Activated T-cell treated with anti-CD3 and anti-CD28 coated beads for 24 hours (primary cell): ENCODE measurements around the gene CCDC158.
"Not testable (repeated sequence)": the region's sequence is repeated elsewhere in the genome, so short reads cannot be mapped to it uniquely, and the experiment has no call there.

Source experiments
- DNase-seq: peaks from one replicate; pipeline ENCODE4 v3.0.0-alpha.2; 2020; ENCODE audit warnings: low read depth

CCDC158 gene

DNA sequence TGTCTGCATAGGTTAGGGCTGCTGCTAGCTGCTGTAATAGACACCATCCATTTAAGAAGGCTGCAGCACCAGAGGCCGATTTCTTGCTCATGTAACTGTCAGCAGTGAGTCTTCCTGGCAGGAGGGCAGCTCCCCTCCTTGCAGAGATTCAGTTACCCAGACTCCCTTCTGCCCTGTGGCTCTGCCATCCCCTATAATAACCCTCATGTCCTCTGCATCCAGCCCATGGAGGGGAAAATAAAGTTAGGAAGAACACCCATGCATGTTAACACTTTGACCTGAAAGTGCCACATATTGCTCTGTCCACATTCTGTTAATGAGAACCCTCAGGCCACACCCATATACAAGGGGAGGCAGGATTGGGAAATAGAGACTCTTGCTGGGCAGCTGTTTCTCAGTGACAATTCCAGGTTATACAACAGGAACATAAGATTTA is 109.0 kb downstream of the CCDC158 start:
- DNase-seq, result no peak

DNA sequence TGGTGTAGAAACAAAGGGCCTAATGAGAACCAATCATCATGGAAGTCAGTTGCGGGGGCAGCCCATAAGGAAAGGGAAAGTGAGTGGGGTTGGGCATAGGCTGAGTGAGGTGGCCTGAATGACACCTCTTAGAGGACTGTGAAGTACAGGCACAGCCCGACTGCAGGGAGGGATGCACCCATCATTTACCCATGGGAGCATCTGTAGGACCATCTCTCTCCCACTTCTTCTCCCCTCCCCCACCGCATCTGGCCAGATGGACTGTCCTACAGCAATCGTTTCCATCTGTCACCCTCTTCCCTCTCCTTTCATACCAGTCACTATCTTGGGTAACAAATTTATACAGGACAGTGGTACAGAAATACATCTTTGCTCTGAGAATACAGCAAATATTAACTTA is 110.3 kb downstream of the CCDC158 start:
- no peak for DNase-seq

DNA sequence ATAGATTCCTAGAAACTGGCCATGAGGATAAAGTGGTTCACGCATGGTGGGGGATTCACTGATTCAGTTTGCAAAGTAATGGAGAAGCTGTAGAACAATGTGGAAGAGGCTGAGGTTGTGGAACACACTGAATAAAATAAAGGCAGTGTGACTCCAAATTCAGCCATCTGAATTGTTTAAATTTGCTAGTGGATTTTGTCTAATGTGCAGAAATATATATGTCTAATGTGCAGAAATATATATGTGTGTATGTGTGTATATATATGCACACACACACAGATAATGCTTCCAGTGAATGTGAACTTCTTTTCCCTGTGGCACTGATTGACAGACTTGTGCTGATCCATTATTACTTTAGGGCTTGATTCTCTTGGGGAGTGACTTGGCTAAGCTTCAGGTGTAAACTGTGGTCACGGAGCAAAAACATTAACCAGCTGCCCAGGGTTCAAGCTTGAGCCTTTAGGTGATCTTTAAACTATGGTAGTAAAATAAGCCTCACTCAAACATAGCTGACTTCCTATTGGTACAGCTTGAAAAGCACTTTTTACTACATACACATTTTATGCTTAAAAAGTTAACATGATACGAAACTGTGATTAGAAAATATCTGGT is 110.9 kb downstream of the CCDC158 start:
- no peak for DNase-seq

DNA sequence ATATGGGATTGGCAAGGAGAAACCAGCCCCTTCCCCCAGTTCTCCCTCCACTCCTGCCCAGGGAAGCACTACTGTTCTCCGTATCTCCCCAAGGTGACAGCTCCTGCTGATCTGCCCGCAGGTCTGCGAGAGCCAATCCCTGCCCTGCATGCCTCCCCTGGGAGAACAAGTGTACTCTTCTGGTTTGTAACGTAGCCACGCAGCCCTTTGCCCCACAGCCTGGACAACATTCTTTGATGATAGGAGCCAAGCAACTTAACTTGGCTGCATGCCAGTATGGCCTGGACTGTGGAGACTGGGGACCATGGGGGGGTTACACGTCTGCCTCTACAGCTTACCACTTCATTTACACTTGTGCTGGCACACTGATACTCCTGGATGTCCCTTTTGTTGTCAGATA is 112.4 kb downstream of the CCDC158 start:
- DNase-seq, result no peak

DNA sequence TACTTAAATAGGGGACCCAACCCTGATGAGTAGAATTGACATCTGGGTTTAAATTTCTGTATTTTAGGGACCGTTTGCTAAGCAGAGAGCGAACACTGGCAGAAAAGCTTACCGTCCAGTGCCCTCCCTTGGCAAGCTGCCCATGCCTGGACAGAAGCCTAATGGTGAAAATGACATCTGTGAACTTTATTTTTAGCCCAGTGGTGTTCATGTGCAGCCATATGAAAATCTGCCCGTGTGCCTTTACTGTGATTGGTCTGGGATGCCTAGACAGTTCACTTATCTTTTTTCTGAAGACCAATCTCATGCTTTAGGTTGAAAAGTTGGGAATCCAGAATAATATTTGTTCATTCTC is 113.3 kb downstream of the CCDC158 start:
- DNase-seq, result no peak

DNA sequence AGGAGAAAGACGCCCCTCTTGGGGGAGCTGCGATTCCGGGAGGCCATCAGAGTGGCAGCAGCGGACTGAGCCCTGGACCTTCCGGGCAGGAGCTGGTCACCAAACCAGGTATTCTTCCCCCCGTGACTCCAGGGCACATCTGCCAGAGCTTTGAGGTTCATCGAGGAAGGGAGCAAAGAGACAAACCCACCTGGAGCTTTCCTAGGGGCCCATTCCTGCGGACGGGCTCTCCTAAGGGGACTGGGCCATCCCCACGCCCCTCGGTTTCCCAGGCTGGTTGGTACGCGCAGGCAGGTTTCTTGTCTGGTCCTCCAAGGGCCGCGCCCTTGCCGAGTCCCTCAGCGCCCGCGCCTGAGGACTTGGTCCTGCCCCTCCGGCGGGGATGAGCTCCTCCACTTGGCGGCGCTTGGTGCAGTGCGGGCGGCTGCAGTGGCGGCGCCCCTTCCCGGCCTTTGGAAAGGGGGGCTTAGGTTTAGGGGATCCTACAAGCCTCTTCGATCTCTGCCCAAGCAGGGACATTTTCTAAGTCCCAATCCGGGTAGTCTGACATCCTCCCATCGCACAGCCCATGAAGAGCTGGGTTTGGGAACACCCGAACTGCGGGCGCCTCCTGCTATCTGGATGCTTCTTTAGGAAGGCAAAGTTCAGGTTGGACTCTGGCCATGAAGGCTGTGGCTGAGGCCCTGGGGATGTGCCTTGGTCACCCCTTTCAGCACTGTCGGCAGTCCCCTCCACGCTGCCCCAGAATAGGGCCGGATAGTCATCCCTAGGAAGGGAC is 113.9 kb downstream of the CCDC158 start:
- DNase-seq, result no peak

DNA sequence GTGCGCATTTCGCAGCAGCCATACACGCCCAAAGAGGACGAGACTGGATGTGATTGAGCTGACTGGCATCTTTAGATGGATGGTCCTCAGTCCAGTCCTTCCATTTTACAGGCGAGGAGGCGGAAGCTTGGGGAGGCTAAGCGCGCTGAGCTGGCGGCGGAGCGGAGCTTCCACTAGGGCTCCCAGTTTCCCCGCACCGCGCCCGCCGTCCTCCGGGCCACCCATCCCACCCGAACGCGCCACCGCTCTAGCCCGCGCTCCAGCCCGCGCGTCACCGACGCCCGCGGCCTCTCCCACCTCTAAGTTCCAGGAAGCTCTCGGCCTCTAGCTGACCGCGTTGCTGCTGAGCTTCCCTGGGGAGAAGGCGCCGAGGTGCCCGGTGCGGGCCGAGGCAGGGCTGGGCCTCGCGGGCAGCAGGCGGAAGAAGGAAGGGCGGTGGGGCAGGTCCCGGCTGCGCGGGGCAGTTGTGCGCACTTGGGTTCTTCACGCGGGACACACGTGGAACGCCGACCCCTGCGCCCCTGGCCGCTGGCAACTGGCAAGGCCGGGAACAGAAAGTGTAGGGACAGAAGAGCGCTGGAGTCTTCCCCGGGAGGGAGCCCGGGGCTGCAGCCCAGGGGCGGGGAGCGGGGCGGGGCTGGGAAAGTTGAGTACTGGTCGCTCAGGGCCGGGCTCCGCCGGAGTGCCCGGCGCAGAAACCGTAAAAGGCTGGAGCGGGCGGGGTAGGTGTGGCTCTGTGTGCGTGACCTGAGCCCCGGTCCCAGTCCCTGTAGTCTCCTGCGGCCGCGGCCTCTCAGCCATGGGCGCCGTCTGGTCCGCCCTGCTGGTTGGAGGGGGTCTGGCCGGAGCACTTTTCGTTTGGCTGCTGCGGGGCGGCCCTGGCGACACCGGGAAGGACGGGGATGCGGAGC is 114.7 kb downstream of the CCDC158 start, which contains the start of gene STBD1:
STBD1 (plus strand) TSS at position 763 of the 911 bp plus-strand sequence; CDS start at position 800, 37 bp downstream.
- no peak for DNase-seq

DNA sequence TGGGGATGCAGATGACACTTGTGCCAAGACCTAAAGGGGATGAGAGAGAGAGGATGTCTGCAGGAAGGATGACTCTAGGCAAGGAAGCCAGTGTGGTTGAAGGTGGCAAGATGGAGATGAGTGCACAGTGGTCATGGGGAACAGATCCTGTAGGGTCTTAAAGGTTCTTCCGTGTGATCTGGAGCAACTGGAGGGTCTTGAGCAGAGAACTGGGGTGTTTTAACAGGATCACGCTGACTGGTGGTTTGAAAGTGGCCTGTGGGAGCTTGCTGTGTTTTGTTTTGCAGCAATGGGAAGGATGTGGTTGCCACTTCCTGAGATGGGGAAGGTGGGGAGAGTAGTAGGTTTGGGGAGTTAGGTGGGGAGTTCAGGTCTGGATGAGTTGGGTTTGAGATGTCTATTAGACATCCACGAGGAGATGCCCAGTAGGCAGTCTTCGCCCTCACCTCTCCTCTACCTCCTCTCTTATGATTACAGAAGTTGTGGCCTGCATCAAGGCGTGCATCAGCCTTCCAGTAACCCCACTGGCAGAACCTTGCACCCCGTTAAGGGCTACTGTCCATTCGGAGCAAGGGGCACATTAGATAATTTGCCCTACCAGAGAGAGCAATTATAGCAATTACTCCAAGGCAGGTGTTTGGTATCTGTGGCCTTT is 115.8 kb downstream of the CCDC158 start:
- DNase-seq, result no peak

DNA sequence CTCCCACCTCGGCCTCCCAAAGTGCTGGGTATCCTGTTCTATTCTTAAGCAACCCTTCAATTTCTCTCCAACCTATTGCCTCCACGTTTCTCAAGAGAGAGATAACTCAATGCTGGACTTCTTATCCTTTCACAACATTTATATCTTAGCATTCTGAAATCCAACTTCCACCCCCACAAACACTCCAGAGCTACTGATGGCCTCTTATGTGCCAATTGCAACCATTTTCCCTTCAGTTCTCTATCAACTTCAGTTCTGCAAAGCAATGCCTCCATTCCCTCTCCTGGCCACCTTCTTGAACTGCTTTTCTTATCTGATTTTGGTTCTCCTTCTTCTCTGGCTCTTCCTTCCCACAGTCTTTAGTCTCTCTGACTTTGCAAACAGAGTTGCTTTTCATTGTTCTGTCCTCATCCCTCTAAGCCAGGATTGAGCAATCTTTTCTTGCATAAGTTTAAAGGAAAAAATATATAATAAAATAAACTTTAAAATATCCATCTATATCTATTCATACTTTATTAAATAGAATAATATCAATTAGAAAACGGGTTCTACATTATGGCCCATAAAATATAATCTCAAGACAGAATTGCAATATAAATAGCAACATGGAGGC is 118.0 kb downstream of the CCDC158 start:
- no peak for DNase-seq

DNA sequence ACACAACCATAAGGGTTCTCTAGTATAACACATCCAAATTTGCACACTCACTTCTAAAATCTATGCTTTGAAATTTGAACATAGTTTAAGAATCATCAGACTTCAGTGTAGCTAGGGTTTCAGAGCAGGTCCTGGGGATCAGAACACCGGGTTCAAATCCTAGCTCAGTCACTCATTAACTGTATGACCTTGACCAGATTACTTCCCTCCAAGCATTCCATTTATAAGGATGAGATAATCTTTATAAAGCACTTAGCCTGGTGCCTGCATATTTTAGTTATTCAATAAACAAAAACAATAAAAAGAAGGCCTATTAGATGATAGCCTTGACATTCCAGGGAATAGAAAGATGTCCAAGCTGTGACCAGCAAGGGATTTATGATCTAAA is 119.2 kb downstream of the CCDC158 start:
- no peak for DNase-seq

DNA sequence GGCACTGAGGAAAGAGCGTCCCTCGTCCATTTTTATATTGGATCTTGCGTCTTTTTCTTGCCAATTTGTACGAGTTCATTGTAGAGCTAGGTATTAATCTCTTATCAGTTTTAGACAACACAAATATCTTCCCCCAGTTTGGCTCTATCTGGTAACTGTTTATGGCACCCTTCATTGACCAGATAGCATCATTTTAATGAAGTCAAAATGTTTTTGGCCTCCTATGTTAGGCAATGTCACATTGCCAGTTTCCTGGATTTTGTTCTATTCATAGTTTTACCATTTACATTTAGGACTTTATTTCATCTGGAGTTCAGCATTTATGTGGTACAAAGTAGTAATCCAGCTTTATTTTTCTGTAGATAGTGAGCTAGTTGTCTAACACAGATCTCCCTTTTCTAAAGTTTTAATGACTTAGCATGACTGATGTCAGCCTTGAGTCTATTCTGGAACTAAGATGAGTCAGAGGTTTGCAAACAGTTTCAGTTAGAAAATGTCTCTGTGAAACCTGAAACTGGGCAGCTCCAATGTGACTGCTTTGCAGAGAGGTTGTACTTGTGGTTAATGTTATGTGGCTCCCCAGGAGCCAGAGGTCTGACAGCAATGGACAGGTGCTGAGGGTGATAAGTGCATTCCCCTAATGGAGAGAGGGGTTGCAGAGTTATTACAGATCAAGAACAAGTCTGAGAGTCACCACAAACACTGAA is 119.7 kb downstream of the CCDC158 start:
- peak; percentile 13 for DNase-seq

DNA sequence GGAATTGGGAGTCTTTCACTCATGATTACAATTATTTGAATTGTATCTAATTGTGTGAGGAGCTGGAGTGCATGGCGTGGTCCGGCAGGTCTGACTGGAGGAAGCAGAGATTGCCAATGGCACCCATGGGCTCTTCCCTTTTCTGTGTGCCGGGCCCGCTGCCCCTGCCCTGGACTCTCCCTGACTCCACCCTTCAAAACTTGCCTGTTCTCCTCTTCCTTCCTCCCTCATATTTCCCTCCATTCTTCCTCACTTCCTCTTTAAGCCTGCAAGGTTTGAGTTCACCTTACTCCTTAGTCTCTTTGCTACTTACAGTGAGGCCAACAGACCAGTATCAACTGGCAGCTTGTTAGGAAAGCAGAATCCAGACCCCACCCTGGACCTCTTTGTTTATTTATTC is 120.9 kb downstream of the CCDC158 start:
- DNase-seq, result no peak

DNA sequence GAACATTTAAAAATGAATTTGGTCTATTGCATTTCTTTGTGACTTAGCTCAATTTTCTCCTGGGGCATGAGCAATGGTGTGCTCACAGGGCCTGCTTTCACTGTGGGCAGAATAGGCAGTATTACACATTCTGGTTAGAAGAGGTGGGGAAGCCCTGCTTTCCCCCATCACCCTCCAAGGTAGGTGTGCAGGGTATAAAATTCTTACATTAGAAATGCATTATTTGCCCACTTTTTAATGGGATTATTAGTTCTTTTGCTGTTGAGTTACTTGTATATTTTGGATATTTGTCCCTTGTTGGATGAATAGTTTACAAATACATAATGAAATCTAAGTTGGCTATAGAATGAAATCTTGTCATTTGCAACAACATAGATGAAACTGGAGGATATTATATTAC is 122.7 kb downstream of the CCDC158 start:
- DNase-seq, result no peak

DNA sequence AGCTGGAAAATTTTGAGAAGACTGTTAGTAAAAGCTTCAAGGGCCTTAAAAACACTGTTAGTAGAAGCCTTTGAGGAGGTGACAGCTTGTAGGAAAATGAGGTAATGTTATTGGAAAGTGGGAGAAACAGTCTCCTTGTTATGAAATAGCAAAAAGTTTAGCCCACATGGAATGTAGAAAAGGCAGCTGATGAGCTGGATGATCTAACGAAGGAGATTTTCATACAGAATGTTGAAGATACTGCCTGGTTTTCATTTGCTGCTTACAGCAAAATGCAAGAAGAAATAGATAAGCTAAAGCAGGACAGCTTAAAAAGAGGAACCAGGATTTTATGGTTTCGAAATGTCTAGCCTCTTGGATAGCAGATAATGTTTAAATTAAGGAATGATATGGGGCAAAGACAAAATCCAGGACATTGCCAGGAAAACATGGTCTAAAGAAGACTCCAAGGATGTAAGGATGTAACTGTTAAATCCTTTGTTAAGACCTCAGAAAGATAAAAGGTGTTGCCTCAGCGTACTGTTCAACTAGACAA is 124.6 kb downstream of the CCDC158 start:
- DNase-seq, result no peak

DNA sequence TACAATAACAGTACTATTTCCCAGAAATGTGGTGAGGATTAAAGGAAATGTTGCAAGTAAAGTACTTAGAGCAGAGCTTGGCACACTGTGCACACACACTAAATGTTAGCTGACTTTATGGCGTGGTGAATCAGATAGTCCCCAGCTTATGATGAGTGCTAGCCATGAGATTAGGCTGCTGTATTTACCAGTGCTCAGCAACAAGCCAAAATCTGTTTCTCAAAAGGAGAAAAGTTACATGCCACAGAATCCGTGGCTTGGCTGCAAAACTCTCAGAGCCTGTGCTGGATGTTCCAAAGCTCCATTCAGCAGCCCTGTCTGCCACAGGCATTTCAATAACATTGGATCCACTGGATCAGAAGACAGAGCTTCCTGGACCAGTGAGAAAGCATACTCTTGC is 127.2 kb downstream of the CCDC158 start:
- DNase-seq, result no peak

DNA sequence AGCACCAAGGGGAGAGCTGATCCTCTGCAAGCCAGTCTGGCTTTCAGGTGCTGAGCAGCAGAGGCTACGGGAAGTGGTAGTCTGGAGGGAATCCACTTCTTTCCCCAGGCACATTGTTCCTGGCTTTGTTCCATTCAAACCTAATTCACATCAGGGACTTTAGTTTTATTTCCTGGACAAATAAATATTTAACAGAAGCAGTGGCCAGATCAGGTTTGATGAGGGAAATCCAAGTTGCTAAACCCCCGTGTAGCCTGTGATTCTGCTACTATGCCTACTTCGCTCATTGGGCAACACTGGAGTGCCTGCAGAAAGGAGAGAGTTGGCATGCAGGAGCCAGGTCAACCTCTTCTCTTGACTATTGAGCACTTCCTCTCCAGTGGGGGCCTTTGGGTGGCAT is 128.2 kb downstream of the CCDC158 start:
- DNase-seq, result no peak

DNA sequence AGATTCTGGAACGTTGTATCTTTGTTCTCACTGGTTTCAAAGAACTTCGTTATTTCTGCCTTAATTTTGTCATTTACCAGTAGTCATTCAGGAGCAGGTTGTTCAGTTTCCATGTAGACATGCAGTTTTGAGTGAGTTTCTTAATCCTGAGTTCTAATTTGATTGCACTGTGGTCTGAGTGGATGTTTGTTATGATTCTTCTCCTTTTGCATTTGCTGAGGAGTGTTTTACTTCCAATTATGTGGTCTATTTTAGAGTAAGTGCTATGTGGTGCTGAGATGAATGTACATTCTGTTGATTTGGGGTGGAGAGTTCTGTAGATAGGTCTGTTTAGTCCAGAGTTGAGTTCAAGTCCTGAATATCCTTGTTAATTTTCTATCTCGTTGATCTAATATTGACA is 133.1 kb downstream of the CCDC158 start:
- not testable (repeated sequence) for DNase-seq

DNA sequence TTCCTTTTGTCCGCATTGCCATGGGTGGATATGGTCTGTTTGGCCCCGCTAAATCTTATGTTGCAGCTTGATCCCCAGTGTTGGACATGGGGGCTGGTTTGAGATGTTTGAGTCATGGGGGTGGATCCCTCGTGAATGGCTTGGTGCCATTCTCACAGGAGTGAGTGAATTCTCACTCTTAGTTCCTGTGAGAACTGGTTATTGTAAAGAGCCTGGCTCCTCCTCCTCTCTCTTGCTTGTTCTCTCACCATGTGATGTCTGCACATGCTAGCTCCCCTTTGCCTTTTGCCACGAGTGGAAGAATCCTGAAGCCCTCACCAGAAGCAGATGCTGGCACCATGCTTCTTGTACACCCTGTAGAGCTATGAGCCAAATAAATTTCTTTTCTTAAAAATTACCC is 137.0 kb downstream of the CCDC158 start:
- no peak for DNase-seq

DNA sequence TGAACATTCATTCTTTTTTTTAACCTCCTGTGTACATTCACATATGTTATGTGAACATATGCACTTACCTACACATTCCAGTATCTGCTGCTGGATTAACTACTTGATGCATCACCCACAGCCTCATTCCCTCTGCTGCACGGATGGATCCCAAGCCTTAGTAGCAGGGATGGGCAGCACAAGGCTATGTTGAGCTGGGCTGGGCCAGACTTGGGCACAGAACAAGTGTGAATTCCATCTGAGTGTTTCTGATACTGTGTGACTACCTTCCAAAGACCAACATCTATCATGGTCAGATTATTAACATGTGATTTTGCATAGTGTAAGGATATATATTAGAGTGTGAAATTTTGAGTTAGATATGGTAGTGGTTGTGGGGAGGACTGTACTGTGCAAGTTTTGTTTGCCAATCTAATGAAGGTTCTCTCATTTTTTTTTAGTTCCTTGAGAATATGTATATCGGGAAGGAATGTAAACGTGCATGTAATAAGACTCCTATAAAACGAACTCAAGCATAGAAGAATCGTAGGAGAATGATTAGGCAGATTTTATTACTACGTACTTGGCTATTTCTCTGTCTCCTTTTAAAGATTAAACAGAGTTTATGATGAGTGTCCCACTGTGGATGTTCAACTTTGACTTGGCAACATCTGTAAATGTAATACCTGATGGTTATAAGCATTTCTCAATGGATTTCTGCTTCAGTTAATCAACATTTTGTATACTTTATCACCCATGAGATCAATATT is 137.8 kb downstream of the CCDC158 start:
- DNase-seq, result no peak

DNA sequence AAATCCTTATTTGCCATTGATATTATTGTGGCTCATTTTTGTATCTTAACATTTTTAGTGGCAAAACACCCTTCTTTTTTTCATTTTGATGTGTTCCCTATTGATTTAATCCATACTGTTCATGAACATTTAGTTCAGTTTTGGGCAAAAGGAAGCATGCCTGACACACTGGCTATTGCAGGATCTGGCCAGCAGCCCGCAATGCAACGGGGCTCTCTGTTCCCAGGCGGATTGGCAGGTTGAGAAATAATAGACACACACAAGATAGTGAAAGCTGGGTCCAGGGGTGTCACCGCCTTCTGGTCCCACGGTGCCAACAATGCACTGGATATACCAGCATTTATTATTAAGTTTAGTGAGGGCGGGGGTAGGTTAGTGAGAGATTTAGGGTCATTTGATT is 139.3 kb downstream of the CCDC158 start:
- not testable (repeated sequence) for DNase-seq
